DOHH2 (cell line): ENCODE measurements around the gene PRPF8.

ENCODE experiments used
- EZH2phosphoT487 ChIP-seq: fragments of 200-600 bp; sonication (generic); IDR thresholded peaks from 2 replicates; pipeline ENCODE4 v1.6.1; 2017; ENCODE audit warnings: borderline replicate concordance, mild to moderate bottlenecking, antibody characterized with exemption, low read length, moderate library complexity, mixed read lengths
- TF ChIP-seq, protein P1 (sequence below): fragments of 200-600 bp; sonication (generic); IDR thresholded peaks from one replicate; pipeline ENCODE4 v1.5.1; 2014; ENCODE audit warnings: antibody characterized with exemption, mild to moderate bottlenecking, low read depth, low read length; ENCODE audit not compliant: poor library complexity, severe bottlenecking

DNA sequence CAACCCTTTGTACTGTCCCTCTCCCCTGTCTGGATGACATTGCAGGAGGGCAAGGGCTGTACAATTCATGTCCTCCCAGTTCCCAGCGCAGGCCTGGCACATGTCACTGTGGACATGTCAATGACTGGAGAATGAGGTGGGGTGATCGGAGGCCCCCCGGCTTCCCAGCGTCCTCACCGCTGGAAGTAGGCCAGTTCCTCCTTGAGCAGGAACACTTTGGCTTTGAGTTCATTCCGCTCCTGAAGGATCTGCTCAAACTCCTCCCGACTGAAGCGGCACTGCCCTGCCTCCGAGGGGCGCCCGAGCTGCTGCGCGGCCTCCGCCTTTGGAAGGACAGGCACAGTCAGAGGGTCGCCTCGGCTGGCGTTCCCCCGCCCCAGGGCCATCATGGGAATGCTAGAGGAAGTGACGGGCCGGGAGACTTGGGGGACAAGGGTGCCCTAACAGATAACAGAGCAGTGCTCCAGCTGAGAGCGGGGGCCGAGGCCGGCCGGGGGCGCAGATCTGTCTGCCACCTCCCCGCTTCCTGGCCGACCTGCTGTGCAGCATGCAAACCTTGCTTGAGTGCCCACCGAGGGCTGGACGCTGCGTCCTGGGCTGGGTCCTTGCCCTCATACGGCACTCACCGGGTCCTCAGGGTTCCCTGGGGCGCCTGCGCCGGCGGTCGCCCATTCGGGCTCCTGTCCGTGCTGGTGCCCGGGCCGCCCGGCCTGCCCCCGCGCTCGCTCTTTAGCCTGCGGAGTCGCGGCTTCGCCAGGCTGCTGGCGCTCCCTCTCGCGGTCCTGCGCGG, 36.3 kb downstream of the PRPF8 start:
- TF ChIP-seq, protein P1, sequence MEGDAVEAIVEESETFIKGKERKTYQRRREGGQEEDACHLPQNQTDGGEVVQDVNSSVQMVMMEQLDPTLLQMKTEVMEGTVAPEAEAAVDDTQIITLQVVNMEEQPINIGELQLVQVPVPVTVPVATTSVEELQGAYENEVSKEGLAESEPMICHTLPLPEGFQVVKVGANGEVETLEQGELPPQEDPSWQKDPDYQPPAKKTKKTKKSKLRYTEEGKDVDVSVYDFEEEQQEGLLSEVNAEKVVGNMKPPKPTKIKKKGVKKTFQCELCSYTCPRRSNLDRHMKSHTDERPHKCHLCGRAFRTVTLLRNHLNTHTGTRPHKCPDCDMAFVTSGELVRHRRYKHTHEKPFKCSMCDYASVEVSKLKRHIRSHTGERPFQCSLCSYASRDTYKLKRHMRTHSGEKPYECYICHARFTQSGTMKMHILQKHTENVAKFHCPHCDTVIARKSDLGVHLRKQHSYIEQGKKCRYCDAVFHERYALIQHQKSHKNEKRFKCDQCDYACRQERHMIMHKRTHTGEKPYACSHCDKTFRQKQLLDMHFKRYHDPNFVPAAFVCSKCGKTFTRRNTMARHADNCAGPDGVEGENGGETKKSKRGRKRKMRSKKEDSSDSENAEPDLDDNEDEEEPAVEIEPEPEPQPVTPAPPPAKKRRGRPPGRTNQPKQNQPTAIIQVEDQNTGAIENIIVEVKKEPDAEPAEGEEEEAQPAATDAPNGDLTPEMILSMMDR = peak; percentile 65
- TF ChIP-seq EZH2phosphoT487 = no peak
